Muscle of leg (tissue), 11 donors: Measurements from ENCODE around the gene NSG2. TPM values are rescaled to one million over a fixed set of nuclear protein-coding genes. Genes with fewer than 3 reads are reported as not detected.
"Not testable (repeated sequence)": the region's sequence is repeated elsewhere in the genome, so short reads cannot be mapped to it uniquely, and the experiment has no call there.

Experiments used
- DNase-seq: peaks from one replicate; pipeline ENCODE4 v3.0.0; 2013
- H3K27ac ChIP-seq: one replicate; pipeline ENCODE4 v1.5.1; 2013; ENCODE audit warnings: mild to moderate bottlenecking, low read length, control low read depth
- H3K27me3 ChIP-seq: one replicate; pipeline ENCODE4 v1.6.1; 2013; ENCODE audit warnings: low read length; ENCODE audit not compliant: control insufficient read depth, insufficient read depth
- H3K36me3 ChIP-seq: one replicate; pipeline ENCODE4 v1.6.1; 2013; ENCODE audit warnings: low read length; ENCODE audit not compliant: control insufficient read depth, insufficient read depth
- H3K4me1 ChIP-seq: one replicate; pipeline ENCODE4 v1.6.1; 2013; ENCODE audit warnings: low read length; ENCODE audit not compliant: control insufficient read depth, insufficient read depth
- H3K4me3 ChIP-seq: one replicate; pipeline ENCODE4 v1.5.1; 2013; ENCODE audit warnings: low read length, control low read depth
- H3K9me3 ChIP-seq: replicated peaks from 2 replicates; pipeline ENCODE4 v1.6.1; 2013; ENCODE audit warnings: low read depth, low read length; ENCODE audit not compliant: control insufficient read depth
- WGBS: methylation state at CpG from one replicate; pipeline ENCODE4 v1.1.5; 2013; ENCODE audit warnings: missing lambda C conversion rate; ENCODE audit not compliant: insufficient coverage; 5-methylcytosine and 5-hydroxymethylcytosine counted together
- polyA plus RNA-seq, 8 donors: library from polyadenylated mRNA; unstranded; fragments of 120-200 nt; gene quantifications; one replicate each; pipeline versions ENCODE4 v1.2.1 to v1.2.3, GENCODE V29; 2013; ENCODE audit warnings: inconsistent platforms in 1 of 8, low replicate concordance in 1 of 8; ENCODE audit not compliant: insufficient read length in 8 of 8, insufficient read depth in 1 of 8
- total RNA-seq: library from RNA; stranded (reverse); fragments of 120-200 nt; gene quantifications from one replicate; pipeline ENCODE4 v1.2.4, GENCODE V29; 2013

The NSG2 gene
- total and polyA plus RNA-seq, 9 donors, result 0.14 to 1.6 (median 0.48) TPM; not detected in 2

GRCh38 chr5:174098694-174099093 is 53.2 kb downstream of the NSG2 start:
- no peak overlapping the region for H3K27ac ChIP-seq
- H3K27me3 ChIP-seq, result peaks cover 3% of the 10 kb centered on the region
- H3K4me3 ChIP-seq, result no peak overlapping the region
- DNase-seq, result no peak
- H3K4me1 ChIP-seq, result no peaks in the 10 kb centered on the region
- WGBS, result 82% methylated on average over 13 of the region's 15 CpGs
- H3K36me3 ChIP-seq, result no peaks in the 10 kb centered on the region
- H3K9me3 ChIP-seq, result no peaks in the 10 kb centered on the region

- H3K4me1 ChIP-seq, result no peaks in the 10 kb centered on the region
- no peaks in the 10 kb centered on the region for H3K27me3 ChIP-seq
- DNase-seq, result no peak
- H3K9me3 ChIP-seq, result no peaks in the 10 kb centered on the region
- no peak overlapping the region for H3K4me3 ChIP-seq
- 53% methylated on average over 4 of the region's 5 CpGs for WGBS
- no peaks in the 10 kb centered on the region for H3K36me3 ChIP-seq
- no peak overlapping the region for H3K27ac ChIP-seq
Measured at GRCh38 chr5:174100490-174100889, 55.0 kb downstream of the NSG2 start.

- no peaks in the 10 kb centered on the region for H3K27me3 ChIP-seq
- no peaks in the 10 kb centered on the region for H3K36me3 ChIP-seq
- no peaks in the 10 kb centered on the region for H3K9me3 ChIP-seq
- H3K4me1 ChIP-seq, result no peaks in the 10 kb centered on the region
- 31% methylated on average over 3 of the region's 6 CpGs for WGBS
- DNase-seq, result no peak
- no peak overlapping the region for H3K27ac ChIP-seq
- H3K4me3 ChIP-seq, result no peak overlapping the region
Measured at GRCh38 chr5:174101195-174101730, 55.8 kb downstream of the NSG2 start.

GRCh38 chr5:174102574-174102973 is 57.1 kb downstream of the NSG2 start:
- WGBS, result no CpG with 5 or more reads among the region's 2 CpGs
- not testable (repeated sequence) for DNase-seq

GRCh38 chr5:174106997-174107655 is 61.6 kb downstream of the NSG2 start:
- Histone ChIP-seq H3K36me3 (no peaks in the 10 kb centered on the region), H3K4me1 (no peaks in the 10 kb centered on the region), H3K27ac (no peak overlapping the region), H3K27me3 (peaks cover 2% of the 10 kb centered on the region), H3K4me3 (no peak overlapping the region), H3K9me3 (no peaks in the 10 kb centered on the region)
- 48% methylated on average over 5 of the region's 17 CpGs for WGBS
- no peak for DNase-seq

More at GRCh38 chr5:174102574-174102973, 57.1 kb downstream of the NSG2 start:
- H3K36me3 ChIP-seq, H3K4me1 ChIP-seq, H3K27ac ChIP-seq, H3K4me3 ChIP-seq, H3K27me3 ChIP-seq, H3K9me3 ChIP-seq: not testable (repeated sequence)

GRCh38 chr5:174108745-174109144 is 63.2 kb downstream of the NSG2 start:
- Histone ChIP-seq H3K27me3 (peaks cover 2% of the 10 kb centered on the region), H3K4me3 (no peak overlapping the region), H3K9me3 (no peaks in the 10 kb centered on the region), H3K4me1 (no peaks in the 10 kb centered on the region), H3K36me3 (no peaks in the 10 kb centered on the region), H3K27ac (no peak overlapping the region)
- 92% methylated on average over 3 of the region's 6 CpGs for WGBS
- no peak for DNase-seq

- no peak for DNase-seq
- no peak overlapping the region for H3K4me3 ChIP-seq
- H3K27ac ChIP-seq, result no peak overlapping the region
- no peaks in the 10 kb centered on the region for H3K36me3 ChIP-seq
- no peaks in the 10 kb centered on the region for H3K9me3 ChIP-seq
- H3K4me1 ChIP-seq, result no peaks in the 10 kb centered on the region
- H3K27me3 ChIP-seq, result peaks cover 2% of the 10 kb centered on the region
- 78% methylated on average over 9 of the region's 10 CpGs for WGBS
Measured at GRCh38 chr5:174109698-174110260, 64.3 kb downstream of the NSG2 start.

- WGBS, result no CpG with 5 or more reads among the region's 7 CpGs
Measured at GRCh38 chr5:174110310-174110709, 64.8 kb downstream of the NSG2 start.

GRCh38 chr5:174111287-174111973 is 65.9 kb downstream of the NSG2 start:
- Histone ChIP-seq H3K4me1 (no peaks in the 10 kb centered on the region), H3K9me3 (no peaks in the 10 kb centered on the region), H3K4me3 (no peak overlapping the region), H3K27me3 (peaks cover 2% of the 10 kb centered on the region), H3K27ac (no peak overlapping the region), H3K36me3 (no peaks in the 10 kb centered on the region)
- WGBS, result 73% methylated on average over 10 of the region's 13 CpGs
- DNase-seq, result no peak

More at GRCh38 chr5:174110310-174110709, 64.8 kb downstream of the NSG2 start:
- Histone ChIP-seq H3K9me3 (no peaks in the 10 kb centered on the region), H3K4me3 (no peak overlapping the region), H3K36me3 (no peaks in the 10 kb centered on the region), H3K27ac (no peak overlapping the region), H3K27me3 (peaks cover 2% of the 10 kb centered on the region), H3K4me1 (no peaks in the 10 kb centered on the region)
- no peak for DNase-seq

GRCh38 chr5:174115226-174115625 is 69.7 kb downstream of the NSG2 start:
- DNase-seq, result no peak
- Histone ChIP-seq H3K27me3 (peaks cover 2% of the 10 kb centered on the region), H3K36me3 (no peaks in the 10 kb centered on the region), H3K27ac (no peak overlapping the region), H3K4me3 (no peak overlapping the region), H3K9me3 (no peaks in the 10 kb centered on the region), H3K4me1 (peaks cover 6% of the 10 kb centered on the region)
- WGBS, result 92% methylated on average over 5 of the region's 7 CpGs
